CD4-positive, alpha-beta T cell treated with Interferon alpha-2 for 1 hour (primary cell): ENCODE data around the gene PPM1H.
"Not testable (repeated sequence)": the region's sequence is repeated elsewhere in the genome, so short reads cannot be mapped to it uniquely, and the experiment has no call there.

Experiments used
- DNase-seq, 2 donors: peaks; one replicate each; pipeline ENCODE4 v3.0.0-alpha.2; 2020 to 2022

The PPM1H gene

GRCh38 chr12:62934799-62935674 is at the start of gene PPM1H:
PPM1H (minus strand) TSS chr12:62935150; CDS start chr12:62934736, 414 bp downstream.
- DNase-seq, result peak; percentile 9 to 12

GRCh38 chr12:62983594-62983993 is 48.6 kb upstream of the PPM1H start:
- DNase-seq, result no peak

DNA sequence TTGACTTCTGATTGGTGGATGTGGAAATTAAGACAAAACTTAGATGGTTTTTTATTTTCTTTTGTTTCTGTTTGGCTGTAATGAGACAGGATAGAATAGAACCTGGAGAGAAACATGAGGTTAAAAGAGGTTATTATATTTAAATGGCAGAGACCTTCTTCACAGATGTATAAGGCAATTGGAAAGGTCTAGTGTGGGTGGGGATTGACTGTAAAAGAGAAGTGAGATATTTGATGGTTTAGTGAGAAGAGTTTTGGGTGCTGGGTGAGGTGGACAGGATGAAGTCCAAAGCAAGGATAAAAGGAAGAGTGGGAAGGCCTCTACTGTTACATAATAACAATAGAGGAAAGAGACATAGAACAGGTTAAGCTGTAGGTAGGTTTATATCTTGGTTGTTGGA is 43.8 kb upstream of the PPM1H start:
- DNase-seq, result no peak

DNA sequence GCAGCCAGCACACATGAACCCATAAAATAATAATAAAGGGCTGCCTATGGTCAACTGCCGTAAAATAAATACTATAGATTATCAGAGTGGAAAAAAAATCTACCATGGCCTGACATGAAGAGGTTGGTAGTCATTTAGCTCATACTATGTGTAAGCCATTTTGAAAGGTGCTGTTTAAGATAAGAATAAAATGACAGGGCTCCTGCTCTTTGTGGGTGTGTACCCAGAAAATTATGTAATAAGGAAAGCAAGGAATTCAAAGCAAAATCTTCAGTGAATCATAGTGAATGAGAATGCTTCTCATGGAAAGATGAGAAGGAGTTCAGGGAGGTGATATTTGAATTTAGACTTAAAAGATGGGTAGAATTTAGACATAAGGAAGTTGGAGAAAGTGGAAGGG is 42.9 kb upstream of the PPM1H start:
- no peak for DNase-seq

GRCh38 chr12:62977418-62977817 is 42.5 kb upstream of the PPM1H start:
- no peak for DNase-seq

DNA sequence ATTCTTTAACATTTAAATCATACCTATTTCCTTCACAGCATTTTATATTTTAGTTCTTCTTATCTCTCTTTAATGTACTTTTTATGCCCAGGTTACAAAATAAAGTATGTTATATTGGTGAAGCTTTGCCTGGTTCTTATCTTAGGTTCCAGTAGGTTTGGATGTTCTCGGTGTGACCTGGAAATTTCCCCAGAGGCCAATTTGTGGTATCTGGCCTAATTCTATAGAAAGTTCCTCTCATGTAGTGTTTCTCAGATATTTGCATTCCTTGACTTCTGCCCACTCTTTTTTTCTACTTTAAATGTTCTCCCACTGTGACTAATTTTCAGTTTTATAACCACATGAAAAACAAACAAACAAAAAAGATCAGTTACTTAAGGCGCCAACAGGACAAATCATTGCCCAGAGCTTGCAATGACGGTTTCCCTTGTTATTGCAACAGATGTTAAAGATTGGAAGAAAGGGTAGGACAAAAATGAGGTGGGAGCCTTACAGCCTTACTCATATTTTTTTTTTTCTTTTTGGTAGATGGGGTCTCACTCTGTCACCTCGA is 41.2 kb upstream of the PPM1H start:
- no peak for DNase-seq

- DNase-seq, result no peak
Measured at GRCh38 chr12:62971769-62972525, 37.0 kb upstream of the PPM1H start.

DNA sequence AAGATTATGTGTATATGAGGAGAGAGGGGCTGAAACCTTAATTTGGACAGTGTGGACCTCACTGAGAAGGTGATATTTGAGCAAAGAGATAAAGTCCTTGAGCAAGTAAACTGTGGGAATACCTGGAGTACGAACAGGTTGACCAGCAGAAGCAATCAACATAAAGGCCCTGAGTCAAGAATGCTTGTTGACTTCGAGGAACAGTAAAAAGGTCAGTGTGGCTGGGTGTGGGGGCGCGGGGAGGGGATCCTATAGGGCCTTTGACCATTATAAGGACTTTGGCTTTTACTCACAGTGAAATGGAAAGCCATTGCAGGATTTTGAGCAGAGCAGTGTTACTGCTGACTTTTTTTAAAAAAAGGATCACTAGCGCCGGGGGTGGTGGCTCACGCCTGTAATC is 34.7 kb upstream of the PPM1H start:
- no peak for DNase-seq

DNA sequence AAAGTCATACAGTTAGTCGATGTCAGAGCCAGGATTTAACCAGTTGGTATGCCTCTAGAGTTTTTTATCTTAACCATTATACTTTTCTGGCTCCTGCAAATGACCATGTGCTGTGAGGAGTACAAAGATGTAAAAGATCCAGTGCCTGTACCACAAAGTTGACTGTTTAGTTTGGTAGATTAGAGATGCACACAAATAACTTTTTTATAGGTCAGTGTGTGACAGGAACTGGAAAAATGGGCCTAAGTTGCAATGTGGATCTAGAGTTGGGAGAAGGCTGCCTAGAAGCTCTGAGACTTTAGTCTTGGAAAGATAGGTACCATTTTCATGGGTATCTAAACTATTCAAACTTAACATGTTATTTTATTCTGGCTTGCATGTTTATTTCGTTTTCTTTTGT is 32.8 kb upstream of the PPM1H start:
- no peak for DNase-seq

DNA sequence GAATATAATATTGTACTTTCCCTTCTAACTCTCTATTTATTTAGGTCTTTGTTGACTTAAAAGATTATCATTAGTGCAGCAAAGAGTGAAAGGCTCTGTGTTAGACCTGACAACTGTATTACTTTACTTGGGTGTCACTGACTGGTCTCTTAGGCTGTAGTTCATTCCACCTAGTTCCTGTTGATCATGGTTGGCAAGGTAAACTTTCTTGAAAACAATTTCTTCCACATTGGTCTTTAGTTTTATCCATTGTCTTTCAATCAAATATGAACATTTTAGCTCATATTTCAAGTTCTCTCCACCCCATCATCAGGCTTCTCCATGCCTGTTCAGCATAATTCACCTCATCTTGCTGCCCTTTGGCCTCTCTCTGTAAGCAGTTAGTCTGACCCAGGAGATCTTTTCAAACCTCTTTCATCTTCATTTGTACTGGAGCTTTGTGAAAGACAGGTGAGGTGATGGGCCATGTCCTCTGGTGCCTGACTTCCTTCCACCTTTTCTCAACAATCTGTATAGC is 32.1 kb upstream of the PPM1H start:
- no peak for DNase-seq

- not testable (repeated sequence) for DNase-seq
Measured at GRCh38 chr12:62966446-62966989, 31.6 kb upstream of the PPM1H start.

DNA sequence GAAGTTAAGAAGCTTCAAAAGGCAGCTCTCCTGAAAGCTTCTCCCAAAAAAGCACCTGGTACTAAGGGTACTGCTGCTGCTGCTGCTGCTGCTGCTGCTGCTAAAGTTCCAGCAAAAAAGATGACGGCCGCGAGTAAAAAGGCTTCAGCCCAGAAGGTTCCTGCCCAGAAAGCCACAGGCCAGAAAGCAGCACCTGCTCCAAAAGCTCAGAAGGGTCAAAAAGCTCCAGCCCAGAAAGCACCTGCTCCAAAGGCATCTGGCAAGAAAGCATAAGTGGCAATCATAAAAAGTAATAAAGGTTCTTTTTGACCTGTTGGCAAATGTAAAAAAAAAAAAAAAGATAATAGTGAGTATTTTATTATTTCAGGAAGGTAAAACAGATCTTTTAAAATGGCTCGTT is 30.8 kb upstream of the PPM1H start:
- DNase-seq, result not testable (repeated sequence)

DNA sequence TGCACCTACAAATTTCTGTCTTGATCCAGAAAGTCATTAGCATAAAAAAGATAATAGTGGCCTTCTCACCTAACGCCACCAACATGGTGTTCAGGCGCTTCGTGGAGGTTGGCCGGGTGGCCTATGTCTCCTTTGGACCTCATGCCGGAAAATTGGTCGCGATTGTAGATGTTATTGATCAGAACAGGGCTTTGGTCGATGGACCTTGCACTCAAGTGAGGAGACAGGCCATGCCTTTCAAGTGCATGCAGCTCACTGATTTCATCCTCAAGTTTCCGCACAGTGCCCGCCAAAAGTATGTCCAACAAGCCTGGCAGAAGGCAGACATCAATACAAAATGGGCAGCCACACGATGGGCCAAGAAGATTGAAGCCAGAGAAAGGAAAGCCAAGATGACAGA is 30.3 kb upstream of the PPM1H start:
- not testable (repeated sequence) for DNase-seq

- DNase-seq, result no peak
Measured at GRCh38 chr12:62963486-62964041, 28.6 kb upstream of the PPM1H start.

- DNase-seq, result no peak
Measured at GRCh38 chr12:62960324-62960723, 25.4 kb upstream of the PPM1H start.

GRCh38 chr12:62959745-62960144 is 24.8 kb upstream of the PPM1H start:
- no peak for DNase-seq

DNA sequence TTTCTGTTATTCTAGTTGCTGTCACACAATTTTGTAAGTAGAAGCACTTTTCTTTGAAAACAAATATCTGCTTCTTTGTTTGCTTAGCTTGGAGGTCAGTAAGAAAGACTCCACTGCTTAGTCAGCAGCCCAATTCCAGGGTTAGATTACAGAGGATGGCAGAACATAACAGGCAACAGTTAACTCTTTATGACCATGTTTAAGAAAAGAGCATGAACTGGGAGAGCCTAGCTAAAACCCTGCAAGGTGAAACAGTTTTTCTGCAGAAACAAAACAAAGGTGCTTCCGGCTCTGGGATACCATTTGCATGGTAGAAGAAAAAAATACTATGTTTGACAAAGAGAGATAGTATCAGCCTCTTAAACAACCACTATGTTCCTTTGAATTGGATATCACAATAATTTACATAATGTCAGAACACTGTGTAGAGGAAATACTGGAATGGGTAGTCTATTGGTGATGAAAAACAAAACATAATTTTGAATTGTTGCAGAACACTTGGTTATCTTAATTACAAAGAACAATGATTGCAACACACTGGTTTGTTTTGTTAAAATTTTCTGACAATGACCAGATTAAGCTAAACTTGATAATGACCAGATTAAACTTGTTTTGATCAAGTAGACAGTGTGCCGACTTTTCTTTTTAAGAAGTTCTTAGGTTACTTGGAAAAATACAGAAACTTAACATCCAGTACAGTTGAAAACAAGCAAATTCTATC is 22.4 kb upstream of the PPM1H start:
- no peak for DNase-seq

- no peak for DNase-seq
Measured at GRCh38 chr12:62955678-62956077, 20.7 kb upstream of the PPM1H start.

DNA sequence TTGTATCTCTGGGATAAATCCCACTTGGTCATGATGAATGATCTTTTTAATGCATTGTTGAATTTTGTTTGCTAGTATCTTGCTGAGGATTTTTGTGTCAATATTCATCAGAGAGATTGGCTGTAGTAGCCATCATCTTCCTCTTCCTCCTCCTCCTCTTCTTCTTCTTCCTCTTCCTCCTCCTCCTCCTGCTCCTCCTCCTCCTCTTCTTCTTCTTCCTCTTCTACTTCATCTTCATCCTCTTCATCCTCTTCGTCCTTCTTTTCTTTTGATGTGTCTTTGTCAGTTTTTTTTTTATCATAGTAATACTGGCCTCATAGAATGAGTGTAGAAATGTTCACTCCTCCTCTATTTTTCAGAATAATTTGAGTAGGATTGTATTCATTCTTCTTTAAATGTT is 15.4 kb upstream of the PPM1H start:
- no peak for DNase-seq

DNA sequence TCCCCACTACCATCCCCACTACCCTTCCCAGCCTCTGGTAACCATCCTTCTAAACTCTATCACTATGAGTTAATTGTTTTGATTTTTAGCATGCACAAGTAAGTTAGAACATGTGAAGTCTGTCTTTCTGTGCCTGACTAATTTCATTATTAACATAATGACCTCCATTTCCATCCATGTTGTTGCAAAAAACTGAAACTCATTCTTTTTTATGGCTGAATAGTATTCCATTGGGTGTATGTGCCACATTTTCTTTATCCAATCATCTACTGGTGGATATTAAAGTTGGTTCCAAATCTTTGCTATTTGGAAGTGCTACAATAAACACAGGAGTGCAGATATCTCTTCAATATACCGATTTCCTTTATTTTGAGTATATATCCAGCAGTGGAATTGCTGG is 13.2 kb upstream of the PPM1H start:
- no peak for DNase-seq

- DNase-seq, result no peak
Measured at GRCh38 chr12:62947364-62947763, 12.4 kb upstream of the PPM1H start.

DNA sequence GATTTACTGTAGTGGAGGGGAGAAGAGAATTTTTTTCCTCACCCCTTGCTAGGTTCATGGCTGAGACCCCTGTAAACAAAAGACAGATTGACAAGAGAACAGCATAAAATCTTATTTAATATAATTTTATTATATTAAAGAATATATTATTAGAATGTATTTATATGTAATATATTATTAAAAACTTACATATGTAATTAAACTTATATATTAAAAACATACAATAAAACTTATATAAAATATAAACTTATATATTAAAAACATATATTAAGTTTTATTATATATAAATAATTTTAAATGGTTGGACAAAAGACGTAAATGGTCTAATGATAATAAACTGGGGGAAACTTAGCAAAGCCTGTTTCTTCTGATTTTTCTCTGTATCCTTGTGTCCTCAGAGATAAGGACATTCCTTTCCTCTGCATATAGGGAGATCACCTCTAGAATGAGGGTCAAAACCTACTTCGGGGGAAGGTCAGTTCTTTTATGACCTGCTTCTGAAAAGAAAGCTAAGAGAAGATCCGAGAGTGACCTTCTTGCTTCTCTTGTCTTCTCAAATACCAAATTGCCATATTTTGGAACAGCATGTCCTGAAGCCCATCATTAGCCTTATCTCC is 8.9 kb upstream of the PPM1H start:
- DNase-seq, result no peak
